Transverse colon (tissue), 3 donors: Measurements from ENCODE around the gene GALNT2.

Experiments
- EP300 ChIP-seq: sonication (generic); formaldehyde crosslinking; IDR thresholded peaks from one replicate; pipeline ENCODE4 v1.6.1; 2017; ENCODE audit warnings: antibody characterized with exemption, low read depth
- POLR2A ChIP-seq: fragments of 450-650 bp; IDR thresholded peaks from one replicate; pipeline ENCODE4 v1.6.1; 2016; ENCODE audit warnings: antibody characterized with exemption, mild to moderate bottlenecking, moderate library complexity
- TF ChIP-seq, protein P1 (sequence below), 5 experiments: fragments of 200-600 bp in 3 of 5; fragments of 450-650 bp in 2 of 5; sonication (generic) in 3 of 5; IDR thresholded peaks; 1 replicate in 2 of 5; 2 replicates in 3 of 5; pipeline ENCODE4 v1.5.1; 2016 to 2017; ENCODE audit warnings: antibody characterized with exemption in 5 of 5, inconsistent platforms in 3 of 5, mild to moderate bottlenecking in 2 of 5, moderate library complexity in 1 of 5

DNA sequence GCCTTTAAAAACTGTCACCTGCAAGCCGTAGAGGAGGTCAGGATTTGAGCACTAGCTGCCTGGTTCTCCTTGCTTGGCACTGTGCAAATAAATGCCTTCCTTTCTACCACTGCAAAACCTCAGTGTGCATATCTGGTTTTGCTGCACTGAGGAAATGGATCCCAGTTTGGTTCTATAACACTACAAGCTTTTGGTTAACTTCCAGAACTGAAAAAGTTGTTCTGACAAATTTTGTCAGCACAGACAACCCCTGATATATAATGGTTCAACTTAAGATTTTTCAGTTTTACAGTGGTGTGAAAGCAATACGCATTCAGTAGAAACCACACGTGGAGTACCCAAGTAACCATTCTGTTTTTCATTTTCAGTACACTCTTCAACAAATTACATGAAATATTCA, 29.8 kb upstream of the GALNT2 start:
- TF ChIP-seq POLR2A (no peak), EP300 (no peak)
- TF ChIP-seq, protein P1, sequence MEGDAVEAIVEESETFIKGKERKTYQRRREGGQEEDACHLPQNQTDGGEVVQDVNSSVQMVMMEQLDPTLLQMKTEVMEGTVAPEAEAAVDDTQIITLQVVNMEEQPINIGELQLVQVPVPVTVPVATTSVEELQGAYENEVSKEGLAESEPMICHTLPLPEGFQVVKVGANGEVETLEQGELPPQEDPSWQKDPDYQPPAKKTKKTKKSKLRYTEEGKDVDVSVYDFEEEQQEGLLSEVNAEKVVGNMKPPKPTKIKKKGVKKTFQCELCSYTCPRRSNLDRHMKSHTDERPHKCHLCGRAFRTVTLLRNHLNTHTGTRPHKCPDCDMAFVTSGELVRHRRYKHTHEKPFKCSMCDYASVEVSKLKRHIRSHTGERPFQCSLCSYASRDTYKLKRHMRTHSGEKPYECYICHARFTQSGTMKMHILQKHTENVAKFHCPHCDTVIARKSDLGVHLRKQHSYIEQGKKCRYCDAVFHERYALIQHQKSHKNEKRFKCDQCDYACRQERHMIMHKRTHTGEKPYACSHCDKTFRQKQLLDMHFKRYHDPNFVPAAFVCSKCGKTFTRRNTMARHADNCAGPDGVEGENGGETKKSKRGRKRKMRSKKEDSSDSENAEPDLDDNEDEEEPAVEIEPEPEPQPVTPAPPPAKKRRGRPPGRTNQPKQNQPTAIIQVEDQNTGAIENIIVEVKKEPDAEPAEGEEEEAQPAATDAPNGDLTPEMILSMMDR (IDR thresholded peaks at IDR 0.05) = no peak
